Measurements from ENCODE around the gene TWNK.

TWNK gene

DNA sequence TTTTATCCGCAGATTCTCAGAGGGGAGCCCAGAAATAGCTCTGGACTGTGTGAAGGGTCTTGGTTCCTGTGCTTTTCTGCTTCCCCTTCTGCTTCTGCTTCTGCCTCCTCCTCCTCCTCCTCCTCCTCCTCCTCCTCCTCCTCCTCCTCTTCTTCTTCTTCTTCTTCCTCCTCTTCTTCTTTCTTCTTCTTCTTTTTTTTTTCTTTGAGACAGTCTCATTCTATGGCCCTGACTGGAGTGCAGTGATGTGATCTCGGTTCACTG, 32.0 kb downstream of the TWNK start:
- no peak for TF ChIP-seq POLR2A (IDR thresholded peaks at IDR 0.05; ENCODE audit: extremely low read depth, insufficient read length)
- TF ChIP-seq, protein P1, sequence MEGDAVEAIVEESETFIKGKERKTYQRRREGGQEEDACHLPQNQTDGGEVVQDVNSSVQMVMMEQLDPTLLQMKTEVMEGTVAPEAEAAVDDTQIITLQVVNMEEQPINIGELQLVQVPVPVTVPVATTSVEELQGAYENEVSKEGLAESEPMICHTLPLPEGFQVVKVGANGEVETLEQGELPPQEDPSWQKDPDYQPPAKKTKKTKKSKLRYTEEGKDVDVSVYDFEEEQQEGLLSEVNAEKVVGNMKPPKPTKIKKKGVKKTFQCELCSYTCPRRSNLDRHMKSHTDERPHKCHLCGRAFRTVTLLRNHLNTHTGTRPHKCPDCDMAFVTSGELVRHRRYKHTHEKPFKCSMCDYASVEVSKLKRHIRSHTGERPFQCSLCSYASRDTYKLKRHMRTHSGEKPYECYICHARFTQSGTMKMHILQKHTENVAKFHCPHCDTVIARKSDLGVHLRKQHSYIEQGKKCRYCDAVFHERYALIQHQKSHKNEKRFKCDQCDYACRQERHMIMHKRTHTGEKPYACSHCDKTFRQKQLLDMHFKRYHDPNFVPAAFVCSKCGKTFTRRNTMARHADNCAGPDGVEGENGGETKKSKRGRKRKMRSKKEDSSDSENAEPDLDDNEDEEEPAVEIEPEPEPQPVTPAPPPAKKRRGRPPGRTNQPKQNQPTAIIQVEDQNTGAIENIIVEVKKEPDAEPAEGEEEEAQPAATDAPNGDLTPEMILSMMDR (IDR thresholded peaks at IDR 0.05; ENCODE audit: low read depth, low read length) = no peak
- no peak for TF ChIP-seq MYC (IDR thresholded peaks at IDR 0.05; ENCODE audit: low read depth, low read length)
- TF ChIP-seq, protein P2, sequence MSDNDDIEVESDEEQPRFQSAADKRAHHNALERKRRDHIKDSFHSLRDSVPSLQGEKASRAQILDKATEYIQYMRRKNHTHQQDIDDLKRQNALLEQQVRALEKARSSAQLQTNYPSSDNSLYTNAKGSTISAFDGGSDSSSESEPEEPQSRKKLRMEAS (IDR thresholded peaks at IDR 0.05; ENCODE audit: low read depth, low read length) = no peak
- peak overlapping the region; percentile 25 for H3K4me3 ChIP-seq (ENCODE audit: low read depth, low read length)
- DNase-seq (ENCODE audit: low read depth) = no peak

DNA sequence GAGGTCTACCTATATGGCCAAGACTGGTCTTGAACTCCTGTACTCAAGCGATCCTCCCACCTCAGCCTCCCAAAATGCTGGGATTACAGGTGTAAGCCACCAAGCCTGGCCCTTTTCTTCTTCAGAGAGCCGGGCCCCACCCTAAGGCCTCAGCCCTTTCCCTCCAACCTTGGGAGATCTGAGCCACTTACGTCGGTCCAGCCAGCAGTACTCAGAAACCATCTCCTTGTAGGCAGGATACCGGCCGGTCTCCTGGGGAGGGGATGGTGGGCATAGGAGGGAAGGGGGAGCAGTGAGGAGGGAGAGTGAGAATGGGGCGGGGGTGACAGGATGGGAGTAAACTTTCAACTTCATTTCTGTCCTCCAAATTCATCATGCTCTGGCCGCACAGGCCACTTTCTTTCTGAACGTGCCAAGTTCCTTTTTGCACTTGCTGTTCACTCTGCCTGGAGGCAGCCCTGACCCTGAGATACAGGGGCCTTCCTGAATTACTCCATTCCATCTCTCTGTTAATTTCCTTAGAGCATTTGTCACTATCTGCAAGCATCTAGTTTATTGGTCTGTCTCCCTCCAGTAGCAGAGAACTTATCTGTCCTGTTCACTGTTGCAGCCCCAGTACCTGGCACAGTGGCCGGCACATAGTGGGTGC, 33.2 kb downstream of the TWNK start:
- no peak overlapping the region for H3K4me3 ChIP-seq (ENCODE audit: low read depth, low read length)
- DNase-seq (ENCODE audit: low read depth) = no peak
- TF ChIP-seq MYC (IDR thresholded peaks at IDR 0.05; ENCODE audit: low read depth, low read length) (no peak), POLR2A (IDR thresholded peaks at IDR 0.05; ENCODE audit: extremely low read depth, insufficient read length) (no peak)
- TF ChIP-seq, protein P1 (IDR thresholded peaks at IDR 0.05; ENCODE audit: low read depth, low read length) = no peak
- TF ChIP-seq, protein P2 (IDR thresholded peaks at IDR 0.05; ENCODE audit: low read depth, low read length) = no peak

DNA sequence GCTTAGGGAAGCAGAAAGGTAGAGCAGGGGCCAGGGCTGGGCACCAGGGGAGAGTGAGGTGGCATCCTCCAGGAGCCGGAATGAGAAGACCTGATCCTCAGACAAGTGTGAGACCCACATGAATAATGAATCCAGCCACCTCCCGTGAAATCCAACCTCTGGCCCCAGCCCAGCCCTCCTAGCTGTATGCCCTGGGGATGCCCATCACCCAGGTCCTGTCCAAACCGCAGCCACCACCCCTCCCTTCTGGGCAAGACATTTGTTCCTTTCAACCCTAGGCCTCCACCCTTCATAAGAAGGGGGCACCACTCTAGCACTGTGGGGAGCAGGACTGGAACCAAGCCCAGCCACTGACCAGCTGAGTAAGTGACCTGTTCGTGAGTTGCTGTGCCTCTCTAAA, 33.9 kb downstream of the TWNK start:
- DNase-seq (ENCODE audit: low read depth) = no peak
- TF ChIP-seq MYC (IDR thresholded peaks at IDR 0.05; ENCODE audit: low read depth, low read length) = no peak
- TF ChIP-seq, protein P2 (IDR thresholded peaks at IDR 0.05; ENCODE audit: low read depth, low read length) = no peak
- H3K4me3 ChIP-seq (ENCODE audit: low read depth, low read length) = no peak overlapping the region

DNA sequence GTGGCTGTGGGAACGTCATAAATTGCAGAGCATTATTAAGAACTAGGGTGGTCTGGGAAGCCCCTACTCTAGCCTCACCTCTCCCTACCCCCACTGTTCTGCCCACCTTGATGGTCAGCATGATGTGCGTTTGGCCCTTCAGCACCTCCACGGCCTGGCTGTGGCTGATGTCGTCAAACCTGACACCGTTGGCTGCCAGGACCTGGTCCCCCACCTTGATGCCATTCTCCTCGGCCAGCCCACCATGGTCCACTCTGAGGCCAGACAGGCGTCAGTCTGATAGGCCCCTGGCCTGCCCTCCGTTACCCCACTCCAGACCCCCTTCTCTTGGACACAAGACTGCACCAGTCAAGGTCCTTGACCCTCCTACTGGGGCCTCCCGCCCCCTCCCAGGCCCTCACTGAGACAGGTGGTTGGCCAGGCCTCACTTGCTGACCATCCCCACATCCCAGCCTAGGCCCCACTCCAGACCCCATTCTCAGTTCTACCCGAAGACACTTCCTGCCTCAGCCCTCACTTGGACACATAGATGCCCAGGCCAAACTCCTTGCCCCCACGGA, 34.4 kb downstream of the TWNK start:
- H3K4me3 ChIP-seq (ENCODE audit: low read depth, low read length) = no peak overlapping the region
- TF ChIP-seq, protein P1 (IDR thresholded peaks at IDR 0.05; ENCODE audit: low read depth, low read length) = no peak
- TF ChIP-seq MYC (IDR thresholded peaks at IDR 0.05; ENCODE audit: low read depth, low read length) (no peak), POLR2A (IDR thresholded peaks at IDR 0.05; ENCODE audit: extremely low read depth, insufficient read length) (no peak)
- TF ChIP-seq, protein P2 (IDR thresholded peaks at IDR 0.05; ENCODE audit: low read depth, low read length) = no peak
- DNase-seq (ENCODE audit: low read depth) = no peak

DNA sequence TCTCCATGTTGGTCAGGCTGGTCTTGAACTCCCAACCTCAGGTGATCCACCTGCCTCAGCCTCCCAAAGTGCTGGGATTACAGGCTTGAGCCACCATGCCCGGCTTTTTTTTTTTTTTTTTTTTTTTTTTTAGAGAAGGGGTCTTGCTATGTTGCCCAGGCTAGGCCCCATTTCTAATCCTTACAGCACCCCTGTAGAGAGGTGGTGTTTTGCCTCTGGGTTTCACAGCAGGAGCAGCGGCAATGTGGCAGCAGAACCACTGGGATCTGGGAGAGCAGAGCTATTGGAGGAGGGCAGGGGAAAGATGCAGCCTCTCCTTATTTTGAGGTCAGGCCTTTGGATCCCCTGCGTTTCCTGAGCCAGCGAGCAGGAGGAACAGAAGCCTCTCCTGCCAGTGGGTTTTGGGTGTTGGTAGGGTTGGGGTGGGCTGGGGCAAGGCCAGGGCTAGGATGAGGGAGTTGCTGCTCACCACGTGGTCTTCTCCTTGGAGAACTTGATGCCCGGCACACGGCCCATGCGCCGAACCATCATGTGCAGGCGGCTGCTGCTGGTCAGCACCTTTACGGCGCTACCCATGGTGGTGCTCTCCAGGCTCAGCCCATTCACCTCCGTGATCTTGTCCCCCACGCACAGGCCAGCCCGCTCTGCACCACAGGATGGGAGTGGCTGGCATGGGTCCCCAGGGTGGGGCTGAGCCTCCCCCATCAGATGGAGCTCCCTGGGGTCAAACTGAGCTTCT, 35.8 kb downstream of the TWNK start:
- no peak overlapping the region for H3K4me3 ChIP-seq (ENCODE audit: low read depth, low read length)
- no peak for DNase-seq (ENCODE audit: low read depth)
- TF ChIP-seq, protein P2 (IDR thresholded peaks at IDR 0.05; ENCODE audit: low read depth, low read length) = no peak
- no peak for TF ChIP-seq POLR2A (IDR thresholded peaks at IDR 0.05; ENCODE audit: extremely low read depth, insufficient read length)
- TF ChIP-seq, protein P1 (IDR thresholded peaks at IDR 0.05; ENCODE audit: low read depth, low read length) = no peak
- TF ChIP-seq MYC (IDR thresholded peaks at IDR 0.05; ENCODE audit: low read depth, low read length) = no peak

DNA sequence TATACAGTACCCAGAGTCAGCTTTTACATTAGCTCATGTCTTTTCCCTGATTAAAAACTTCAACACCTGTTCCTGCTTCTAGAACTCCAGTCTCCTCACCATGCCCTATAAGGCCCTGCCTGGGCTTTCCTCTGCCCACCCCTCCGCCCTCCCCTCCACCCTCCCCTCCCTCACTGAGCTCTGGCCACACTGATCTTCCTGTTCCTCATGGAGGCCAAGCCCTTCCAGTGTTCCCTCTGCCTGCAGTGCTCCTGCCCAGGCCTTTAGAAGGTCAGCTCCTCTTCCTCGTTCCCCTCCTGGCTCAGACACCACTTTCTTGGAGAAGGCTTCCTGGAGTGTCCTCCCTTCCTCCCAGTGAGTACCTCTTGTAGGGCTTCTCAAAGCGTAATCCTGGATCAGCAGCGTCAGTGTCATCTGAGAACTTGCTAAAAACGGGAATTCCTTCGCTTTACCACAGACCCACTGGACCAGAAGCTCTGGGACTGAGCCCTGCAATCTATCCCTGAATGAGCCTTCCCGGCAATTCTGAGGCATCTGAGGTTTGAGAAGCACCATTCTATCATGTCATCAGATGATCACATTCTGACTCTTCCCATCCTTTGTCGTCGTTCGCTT, 39.9 kb downstream of the TWNK start:
- TF ChIP-seq, protein P2 (IDR thresholded peaks at IDR 0.05; ENCODE audit: low read depth, low read length) = no peak
- TF ChIP-seq POLR2A (IDR thresholded peaks at IDR 0.05; ENCODE audit: extremely low read depth, insufficient read length) (no peak), MYC (IDR thresholded peaks at IDR 0.05; ENCODE audit: low read depth, low read length) (no peak)
- TF ChIP-seq, protein P1 (IDR thresholded peaks at IDR 0.05; ENCODE audit: low read depth, low read length) = no peak
- no peak overlapping the region for H3K4me3 ChIP-seq (ENCODE audit: low read depth, low read length)
- DNase-seq (ENCODE audit: low read depth) = peak; percentile 42
